Hindlimb muscle (tissue), 1 donor: ENCODE data around the gene DNASE1L2. TPM values are rescaled to one million over a fixed set of nuclear protein-coding genes. Genes with fewer than 3 reads are reported as not detected.
"Not testable (repeated sequence)": the region's sequence is repeated elsewhere in the genome, so short reads cannot be mapped to it uniquely, and the experiment has no call there.

ENCODE experiments used
- DNase-seq: peaks from one replicate; pipeline ENCODE4 v3.0.0-alpha.2; 2013
- polyA plus RNA-seq: library from polyadenylated mRNA; unstranded; fragments of 120-200 nt; gene quantifications from one replicate; pipeline ENCODE4 v1.2.1, GENCODE V29; 2013; ENCODE audit not compliant: insufficient read length

The DNASE1L2 gene, protein sequence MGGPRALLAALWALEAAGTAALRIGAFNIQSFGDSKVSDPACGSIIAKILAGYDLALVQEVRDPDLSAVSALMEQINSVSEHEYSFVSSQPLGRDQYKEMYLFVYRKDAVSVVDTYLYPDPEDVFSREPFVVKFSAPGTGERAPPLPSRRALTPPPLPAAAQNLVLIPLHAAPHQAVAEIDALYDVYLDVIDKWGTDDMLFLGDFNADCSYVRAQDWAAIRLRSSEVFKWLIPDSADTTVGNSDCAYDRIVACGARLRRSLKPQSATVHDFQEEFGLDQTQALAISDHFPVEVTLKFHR
- 1.1 TPM for polyA plus RNA-seq

DNA sequence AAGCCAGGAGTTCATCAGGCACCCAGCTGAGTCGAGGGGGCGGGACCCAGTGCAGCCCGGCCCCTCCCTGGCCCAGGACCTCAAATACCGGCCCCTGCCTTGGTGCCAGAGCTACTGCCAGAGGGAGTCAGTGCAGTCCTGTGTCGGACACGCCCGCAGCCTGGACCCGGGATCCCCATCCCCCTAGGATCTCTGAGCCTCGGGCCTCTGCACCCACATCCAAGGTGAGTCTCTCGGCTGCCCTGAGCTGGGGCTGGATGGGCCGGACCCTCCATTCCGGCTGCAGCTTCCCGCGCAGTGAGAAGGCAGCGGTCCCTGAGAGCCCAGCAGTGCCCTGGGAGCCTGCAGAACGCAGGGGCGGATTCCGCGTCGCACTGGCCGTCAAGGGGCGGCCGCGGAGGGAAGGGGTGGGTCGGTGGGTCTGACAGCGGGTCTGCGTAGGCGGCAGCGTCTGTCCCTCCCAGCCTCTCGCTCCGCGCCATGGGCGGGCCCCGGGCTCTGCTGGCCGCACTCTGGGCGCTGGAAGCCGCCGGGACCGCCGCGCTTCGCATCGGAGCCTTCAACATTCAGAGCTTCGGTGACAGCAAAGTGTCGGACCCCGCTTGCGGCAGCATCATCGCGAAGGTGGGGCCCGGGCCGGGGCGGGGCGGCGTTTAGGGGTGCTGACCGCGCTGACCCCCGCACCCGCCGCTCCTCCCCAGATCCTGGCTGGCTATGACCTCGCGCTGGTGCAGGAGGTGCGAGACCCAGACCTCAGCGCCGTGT is at the start of gene DNASE1L2:
TSS of gene DNASE1L2 (plus strand) at position 108 of the 765 bp plus-strand sequence. CDS start at position 481, 373 bp downstream.
- no peak for DNase-seq

DNA sequence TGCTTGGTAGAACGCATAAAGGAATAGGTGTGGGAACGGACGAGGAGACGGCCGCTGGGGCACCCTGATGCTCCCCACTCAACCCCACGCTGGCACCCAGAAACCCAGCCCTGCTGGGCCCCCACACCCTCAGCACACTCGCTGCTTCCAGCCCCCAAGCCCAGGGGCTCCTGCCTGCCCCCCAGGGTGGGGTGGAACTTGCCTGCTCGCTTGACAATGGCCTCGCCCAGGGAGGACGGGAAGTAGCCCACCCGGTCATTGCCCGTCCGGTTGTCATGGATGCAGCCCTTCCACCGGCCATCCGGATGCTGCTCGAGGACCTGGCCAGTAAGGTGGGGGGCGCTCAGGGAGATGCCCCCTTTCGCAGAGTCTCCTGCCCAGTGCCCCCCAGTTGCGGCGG is 49.7 kb upstream of the DNASE1L2 start:
- no peak for DNase-seq

DNA sequence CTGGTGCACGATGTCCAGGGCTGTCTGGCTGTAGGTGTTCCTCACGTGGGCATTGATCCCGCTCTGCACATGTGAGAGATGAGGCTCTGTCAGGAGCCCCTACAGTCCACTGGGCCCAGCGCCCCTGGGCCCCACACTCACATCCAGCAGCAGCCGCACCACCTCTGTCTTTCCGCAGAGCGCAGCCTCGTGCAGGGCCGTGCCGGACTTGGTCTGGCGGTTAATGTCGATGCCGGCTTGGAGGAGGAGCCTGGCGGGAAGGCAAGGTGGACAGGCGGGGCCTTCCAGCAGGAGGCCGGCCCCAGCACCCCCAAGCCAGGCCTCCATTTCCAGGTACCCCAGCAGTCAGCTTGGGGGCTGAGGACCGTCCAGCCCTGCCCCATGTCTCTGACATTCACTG is 49.0 kb upstream of the DNASE1L2 start:
- DNase-seq, result no peak

DNA sequence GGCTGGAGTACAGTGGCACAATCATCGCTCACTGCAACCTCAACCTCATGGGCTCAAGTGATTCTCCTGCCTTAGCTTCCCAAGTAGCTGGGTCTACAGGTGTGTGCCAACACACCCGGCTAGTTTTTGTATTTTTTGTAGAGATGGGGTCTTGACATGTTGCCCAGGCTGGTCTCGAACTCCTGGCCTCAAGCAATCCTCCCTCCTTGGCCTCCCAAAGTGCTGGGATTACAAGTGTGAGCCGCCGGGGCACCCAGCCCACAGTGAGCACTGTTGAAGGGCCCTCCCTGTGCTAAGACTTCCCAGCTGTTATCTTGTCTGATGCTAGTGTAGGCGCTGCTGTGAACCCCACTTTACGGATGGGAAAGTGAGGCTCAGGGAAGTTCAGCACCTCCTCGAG is 47.8 kb upstream of the DNASE1L2 start:
- DNase-seq, result no peak

DNA sequence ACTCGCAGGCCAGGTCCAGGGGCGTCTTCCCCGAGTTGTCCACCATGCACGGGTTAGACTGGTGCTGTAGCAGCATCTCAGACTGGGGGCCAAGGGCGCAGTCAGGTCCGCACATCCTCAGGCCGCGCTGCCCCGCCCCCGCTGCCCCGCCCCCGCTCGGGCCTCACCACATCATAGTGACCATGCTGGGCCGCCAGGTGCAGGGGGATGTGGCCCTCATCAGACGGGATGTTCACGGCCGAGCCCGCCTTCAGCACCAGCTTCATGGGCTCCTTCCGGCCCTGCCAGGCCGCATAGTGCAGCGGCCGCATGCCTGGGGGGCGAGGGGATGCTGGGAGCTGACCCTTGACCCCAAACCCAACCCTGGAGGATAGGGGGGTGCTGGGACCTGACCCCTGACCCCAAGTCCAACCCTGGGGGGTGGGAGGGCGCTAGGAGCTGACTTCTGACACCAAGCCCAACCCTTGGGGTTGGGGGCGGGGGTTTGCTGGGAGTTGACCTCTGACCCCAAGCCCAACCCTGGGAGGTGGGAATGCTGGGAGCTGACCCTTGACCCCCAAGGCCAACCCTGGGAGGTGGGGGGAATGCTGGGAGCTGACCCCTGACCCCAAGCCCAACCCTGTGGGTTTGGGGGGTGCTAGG is 46.9 kb upstream of the DNASE1L2 start:
- no peak for DNase-seq

DNA sequence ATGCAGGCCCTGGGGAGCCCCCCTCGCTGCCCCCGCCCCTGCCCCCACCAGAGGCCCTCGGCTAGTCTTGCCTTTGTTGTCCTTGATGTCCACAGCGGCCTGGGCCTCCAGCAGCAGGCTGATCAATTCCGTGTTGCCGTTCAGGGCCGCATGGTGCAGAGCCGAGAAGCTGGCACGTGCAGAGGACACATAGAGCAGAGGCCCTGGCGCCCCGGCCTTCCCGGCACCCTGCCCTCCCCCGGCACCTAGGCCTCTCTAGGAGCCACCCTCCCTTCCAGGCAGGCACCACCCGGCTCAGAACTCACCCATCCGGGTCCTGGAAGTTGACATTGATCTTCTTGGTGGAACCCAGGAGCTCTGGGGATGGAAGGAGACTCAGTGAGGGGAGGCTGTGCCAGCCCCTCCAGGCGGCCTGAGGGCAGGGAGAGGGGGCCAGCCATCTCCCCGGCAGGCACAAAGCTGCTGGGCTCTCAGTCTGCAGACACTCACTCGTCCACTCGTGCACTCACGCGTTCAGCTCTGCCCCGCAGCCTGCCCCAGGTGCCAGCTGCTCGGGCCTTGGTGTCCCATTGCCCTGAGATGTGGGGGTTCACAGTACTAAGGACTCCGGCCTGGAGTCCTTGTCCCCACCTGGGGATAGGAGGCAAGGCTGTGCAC is 46.1 kb upstream of the DNASE1L2 start:
- no peak for DNase-seq

DNA sequence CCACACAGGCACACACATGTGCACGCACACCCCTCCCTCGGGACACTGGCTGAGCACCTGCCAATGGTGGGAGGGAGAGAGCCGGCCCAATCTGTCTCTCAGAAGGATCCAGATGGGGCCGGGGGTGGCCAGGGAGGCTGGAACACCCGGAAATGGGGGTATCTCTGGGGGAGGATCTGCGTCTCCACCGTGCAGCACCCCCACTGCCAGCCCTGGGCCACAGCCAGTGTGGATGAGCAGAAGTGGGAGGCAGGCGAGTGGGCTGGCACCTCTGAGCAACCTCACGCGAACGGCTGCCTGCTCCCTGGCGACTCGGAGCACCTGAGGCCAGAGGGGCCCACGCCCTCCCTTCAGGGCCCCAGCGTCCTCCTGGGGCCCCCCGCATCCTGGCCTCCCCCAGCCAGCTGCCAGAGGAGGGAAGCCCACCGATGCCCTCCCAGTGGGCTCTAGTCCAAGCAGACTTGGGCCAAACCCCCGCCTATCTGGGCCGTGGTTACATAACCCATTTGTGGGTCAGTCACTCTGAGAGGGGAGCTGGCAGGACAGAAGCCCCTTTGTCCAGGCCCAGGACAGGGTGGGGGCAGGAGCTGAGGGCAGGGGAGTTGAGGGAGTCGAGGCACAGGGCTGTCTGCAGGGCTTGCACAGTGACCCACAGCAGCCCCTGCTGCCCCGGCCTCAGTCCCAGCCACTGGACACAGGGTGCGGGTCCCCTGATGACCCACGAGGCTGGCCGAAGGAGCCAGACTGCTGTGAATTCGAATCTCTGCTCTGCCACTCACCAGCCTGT is 45.4 kb upstream of the DNASE1L2 start:
- DNase-seq, result no peak

DNA sequence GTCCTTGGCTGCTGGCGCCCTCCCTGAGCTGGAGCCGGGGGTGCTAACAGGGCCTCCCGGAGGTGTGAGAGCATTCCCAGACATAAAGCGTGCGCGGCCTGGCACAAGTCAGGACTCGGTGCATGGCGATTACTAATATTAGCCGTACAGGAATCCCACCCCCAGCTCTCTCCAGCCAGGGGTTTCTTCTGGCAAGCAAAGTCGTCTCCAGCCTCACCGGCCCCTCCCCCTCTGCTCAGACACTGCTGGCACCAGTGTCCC is 44.9 kb upstream of the DNASE1L2 start:
- DNase-seq, result no peak

DNA sequence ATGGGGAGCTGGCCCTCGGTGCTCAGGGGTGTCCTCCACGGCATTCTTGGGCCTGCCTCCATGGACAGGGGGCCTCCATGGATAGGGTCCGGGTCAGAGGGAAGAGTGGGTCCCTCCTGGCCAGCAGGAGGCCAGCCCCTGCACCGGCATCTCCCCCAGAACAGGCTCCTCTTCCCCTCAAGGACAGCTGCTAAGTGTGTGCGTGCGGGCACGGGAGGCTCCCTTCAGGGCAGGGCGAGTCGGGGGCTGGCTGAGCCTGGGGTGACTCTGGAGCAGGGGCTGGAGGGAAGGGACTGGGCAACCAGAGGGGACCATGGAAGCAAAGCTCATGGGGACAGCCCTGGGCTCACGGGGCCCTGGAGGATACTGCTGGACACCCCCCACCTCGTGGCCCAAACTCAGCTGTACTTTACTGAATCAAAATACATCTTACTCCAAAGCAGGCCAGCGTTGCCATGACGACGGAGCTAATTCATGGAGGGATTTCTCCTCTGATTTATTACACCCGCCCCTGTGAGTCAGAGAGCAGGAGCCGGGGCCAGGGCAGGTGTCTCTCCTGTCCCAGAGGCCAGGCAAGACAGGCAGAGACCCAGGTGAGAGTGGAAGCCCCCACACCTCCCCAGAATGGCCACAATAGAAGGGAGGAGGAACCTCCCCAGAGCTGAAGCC is 41.9 kb upstream of the DNASE1L2 start:
- no peak for DNase-seq

DNA sequence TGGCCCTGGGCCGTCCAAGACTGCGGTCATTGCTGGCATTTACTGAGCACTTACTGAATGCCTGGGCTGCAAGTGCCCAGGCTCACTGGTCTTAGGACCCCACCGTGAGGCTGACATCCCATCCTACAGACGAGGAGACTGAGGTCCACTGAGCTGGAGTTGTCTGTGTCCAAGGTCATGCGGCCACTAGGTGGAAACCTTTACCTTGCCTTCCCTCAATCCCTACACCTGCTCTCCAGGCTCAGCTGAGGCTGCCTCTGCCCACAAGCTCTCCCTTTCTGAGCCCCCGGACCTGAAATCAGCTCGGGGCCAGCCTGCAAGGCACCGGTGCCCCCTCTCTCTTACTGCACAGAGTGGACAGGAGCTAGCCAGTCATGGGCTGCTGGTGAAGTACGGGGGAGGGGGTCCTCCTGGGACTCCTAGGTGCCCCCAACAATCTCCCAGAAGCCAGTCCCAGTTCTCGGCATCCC is 41.4 kb upstream of the DNASE1L2 start:
- DNase-seq, result no peak

DNA sequence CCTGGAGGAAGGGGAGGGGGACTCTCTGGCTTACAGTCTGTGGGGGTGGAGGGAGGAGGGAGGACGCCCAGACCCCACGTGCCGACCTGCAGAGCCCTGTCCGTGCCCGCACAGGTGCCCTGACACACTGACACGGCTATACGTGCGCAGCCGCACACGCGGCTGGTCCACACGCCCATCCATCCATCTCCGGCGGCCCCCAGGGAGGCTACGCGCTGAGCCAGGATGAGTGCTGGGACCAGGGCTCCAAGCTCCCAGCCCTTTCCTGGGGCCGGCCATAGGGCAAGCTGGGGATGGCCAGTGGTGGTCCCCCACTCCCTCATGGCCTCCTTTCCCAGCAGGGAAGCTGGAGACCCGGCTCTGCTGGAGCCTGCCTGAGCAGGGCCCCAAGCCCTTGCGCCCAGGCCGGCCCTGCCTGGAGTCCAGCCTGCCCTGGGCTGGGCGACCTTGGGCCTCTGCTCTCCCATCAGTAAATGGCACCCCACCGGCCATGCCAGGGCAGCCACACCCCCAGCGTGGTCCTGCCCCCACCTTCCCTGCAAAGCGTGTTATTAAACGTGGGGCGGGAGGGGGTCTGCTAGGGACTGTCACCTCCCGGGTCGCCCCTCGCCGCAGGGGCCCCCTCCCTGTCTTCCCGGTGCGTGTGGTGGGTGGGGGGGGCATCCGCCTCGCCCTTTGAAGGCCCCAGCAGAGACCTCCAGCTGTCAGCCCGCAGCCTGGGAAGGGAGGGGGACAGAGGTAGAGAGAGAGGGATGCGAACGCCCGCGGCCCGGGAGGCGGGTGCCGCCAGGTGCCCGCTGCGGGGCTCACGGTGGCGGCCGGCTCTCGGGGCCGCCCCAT is 40.7 kb upstream of the DNASE1L2 start:
- DNase-seq, result no peak

DNA sequence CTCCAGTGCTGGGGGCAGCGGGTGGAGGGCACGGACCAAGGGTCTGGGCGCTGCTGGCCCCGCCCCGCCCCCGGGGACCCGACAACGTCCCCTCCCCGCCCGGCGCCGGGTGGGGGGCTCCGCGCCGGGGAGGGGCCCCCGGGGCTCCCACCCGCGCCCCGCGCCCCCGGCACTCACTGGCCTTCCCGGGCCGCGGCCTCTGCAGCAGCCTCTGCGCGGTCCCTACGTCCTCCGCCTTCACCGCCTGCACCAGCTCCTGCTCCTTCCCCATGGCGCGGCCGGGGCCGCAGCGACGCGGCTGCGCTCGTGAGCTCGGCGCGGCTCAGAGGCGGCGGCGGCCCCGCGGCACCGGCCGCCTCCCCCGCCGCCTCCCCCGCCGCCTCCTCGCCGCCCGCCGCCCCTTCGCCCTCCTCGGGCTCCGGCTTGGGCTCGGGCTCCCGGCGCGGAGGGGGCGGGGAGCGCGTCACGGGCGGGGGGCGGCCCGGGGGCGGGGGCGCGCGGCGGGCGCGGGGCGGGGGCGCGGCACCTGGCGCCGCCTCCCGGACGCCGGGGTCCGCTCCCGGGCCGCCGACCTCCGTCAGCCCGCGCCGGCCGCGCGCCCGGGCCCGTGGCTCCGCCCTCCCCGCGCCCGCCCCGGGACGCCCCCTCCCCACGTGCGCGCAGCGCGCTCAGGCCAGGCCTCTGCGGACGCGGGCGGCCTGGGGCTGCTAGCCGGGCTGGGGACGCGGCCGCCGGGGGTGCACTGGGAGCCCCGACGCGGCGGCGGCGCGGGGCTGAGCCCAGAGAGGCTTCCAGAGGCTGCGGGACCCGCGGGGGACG is 39.9 kb upstream of the DNASE1L2 start, which contains the start of gene CASKIN1:
TSS of gene CASKIN1 (minus strand) at position 444 of the 819 bp plus-strand sequence. CDS start at position 271, 173 bp downstream.
- no peak for DNase-seq

DNA sequence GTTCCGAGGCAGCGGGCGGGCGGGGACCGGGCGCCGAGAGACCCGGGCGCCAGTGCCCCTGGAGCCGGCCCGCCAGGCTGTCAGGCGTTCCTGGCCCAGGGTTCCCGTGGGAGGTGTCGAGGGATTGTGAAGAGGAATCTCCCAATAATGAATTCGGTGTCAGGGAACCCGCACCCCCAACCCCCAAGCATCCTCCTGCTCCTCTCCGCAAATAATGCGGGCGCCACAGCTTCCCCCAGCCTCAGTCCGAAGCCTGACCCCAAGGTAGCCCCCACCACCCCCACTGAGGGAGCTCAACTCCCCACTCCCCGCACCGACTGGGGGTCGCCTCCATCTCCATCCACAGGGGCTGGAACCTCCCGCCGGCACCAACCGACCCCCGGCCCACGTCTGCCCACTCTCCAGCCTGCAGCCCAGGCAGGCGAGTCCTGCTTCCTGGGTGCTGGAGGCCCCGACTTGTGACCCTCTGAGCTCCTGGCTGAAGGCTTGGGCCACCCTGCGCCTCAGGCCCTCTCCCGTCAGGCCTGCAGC is 39.2 kb upstream of the DNASE1L2 start:
- no peak for DNase-seq

DNA sequence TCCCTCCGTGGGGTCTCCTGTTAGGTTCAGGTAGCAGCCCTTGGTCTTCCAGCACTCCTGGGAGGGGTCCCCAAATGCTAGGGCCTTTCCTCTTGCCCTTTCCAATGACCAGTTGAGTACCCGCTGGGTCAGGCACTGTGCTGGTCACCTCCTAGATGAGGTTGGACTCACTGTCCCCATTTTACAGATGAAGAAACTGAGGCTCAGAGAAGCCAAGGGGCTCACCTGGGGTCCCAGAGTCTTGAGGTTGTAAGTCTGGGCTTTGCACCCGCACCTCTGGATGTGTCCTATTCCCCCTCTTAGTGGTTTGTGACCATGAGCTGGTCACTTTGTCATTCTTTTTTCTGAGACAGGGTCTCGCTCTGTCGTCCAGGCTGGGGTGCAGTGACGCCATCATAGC is 38.5 kb upstream of the DNASE1L2 start:
- no peak for DNase-seq

DNA sequence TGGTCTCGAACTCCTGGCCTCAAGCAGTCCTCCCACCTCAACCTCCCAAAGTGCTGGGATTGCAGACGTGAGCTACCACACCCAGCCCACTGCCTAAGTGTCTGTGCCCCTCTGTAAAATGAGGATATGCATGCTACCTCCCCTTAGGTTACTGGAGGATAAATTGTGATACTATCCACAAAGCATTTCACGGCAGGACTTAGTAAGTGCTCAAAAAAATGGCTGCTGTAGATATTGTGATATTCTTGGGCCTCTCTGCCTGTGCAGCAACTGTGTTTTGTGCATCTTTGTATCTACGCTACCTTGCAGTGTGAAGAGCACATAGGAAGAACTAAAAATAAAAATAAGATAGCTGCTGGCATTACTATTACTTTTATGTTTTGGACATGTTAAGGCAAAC is 38.0 kb upstream of the DNASE1L2 start:
- no peak for DNase-seq

DNA sequence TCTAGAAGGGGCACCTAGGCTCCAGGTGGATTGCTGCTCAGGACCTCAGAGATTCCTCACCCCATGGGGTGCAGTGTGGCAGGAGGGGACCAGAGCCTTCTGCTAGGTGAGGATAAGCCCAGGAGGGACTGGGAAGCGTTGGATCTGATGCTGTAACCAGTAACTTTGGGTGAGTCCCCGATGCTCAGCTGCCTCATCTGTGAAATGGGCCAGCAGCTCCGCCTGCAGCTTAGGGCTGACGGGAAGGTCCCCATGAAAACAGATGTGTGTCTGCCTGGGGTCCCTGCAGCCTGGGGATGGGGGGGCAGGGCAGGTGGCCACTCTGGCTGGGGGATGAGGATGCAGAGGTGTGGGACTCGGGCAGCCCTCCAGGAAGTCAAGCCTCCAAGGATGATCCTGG is 37.1 kb upstream of the DNASE1L2 start:
- DNase-seq, result no peak

DNA sequence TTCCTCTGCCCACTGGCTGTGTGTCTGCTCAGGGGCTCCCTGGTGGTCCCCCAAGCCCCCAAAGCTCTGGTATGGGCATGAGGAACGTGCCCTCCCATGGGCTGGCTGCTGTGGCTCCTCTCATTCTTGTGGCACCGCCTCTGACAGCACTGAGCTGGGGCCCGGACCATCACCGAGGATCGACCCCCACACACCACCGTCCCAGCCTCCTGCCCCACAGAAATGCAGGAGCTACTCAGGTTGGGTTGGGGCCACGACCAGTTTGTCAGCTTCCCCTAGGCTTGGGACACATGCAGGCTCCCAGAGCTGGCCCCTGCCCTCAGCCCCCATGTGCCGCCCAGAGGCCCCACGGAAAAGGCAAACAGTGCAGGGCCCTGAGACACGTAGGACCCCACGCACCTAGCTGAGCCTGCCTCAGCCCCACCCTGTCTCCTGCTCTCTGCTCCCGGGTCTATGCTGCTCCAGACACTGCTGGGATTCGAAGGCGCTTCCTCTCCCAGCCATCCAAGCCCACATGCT is 36.6 kb upstream of the DNASE1L2 start:
- no peak for DNase-seq

DNA sequence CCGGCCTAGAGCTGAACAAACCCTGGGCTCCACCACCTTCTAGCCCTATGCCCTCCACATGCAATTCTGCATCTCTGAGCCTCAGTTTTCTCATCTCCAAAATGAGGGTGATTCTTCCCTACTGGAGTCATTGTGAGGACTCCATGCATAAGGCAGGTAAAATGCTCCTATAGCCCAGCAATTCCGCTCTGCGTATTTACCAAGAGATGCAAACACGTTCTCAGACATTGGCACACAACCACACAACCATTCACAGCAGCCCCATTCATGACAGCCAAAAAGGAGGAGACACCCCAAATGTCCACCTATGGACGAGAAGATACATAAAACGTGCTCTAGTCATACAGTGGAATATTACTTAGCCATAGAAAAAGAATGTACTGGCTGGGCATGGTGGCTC is 35.9 kb upstream of the DNASE1L2 start:
- DNase-seq, result no peak

DNA sequence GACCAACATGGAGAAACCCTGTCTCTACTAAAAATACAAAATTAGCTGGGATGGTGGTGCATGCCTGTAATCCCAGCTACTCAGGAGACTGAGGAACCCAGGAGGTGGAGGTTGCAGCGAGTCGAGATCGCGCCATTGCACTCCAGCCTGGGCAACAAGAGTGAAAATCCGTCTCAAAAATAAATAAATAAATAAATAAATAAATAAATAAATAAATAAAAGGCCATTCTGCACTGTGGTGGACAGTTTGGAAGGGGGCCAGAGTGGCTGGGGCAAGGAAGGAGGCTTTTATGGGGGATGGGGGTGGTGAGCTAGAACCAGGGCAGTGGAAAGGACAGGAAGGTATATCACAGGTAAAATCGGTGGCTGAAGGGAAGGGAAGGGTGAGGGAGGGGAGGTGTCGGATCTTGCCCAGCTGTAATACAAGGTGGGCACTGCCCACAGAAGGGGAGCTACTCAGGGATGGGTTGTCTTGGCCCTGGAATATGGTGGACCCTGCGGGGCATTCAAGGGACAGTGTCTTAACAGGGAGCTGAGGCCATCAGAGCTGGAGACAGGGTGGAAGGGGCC is 33.0 kb upstream of the DNASE1L2 start:
- not testable (repeated sequence) for DNase-seq
